CD4-positive, alpha-beta T cell treated with Interferon gamma for 1 hour (primary cell): Measurements from ENCODE around the gene KIAA1328.
"Not testable (repeated sequence)": the region's sequence is repeated elsewhere in the genome, so short reads cannot be mapped to it uniquely, and the experiment has no call there.

ENCODE experiments used
- DNase-seq: peaks from one replicate; pipeline ENCODE4 v3.0.0-alpha.2; 2020

KIAA1328 gene

GRCh38 chr18:36828157-36828629 is 734 bp upstream of the KIAA1328 start:
- no peak for DNase-seq

DNA sequence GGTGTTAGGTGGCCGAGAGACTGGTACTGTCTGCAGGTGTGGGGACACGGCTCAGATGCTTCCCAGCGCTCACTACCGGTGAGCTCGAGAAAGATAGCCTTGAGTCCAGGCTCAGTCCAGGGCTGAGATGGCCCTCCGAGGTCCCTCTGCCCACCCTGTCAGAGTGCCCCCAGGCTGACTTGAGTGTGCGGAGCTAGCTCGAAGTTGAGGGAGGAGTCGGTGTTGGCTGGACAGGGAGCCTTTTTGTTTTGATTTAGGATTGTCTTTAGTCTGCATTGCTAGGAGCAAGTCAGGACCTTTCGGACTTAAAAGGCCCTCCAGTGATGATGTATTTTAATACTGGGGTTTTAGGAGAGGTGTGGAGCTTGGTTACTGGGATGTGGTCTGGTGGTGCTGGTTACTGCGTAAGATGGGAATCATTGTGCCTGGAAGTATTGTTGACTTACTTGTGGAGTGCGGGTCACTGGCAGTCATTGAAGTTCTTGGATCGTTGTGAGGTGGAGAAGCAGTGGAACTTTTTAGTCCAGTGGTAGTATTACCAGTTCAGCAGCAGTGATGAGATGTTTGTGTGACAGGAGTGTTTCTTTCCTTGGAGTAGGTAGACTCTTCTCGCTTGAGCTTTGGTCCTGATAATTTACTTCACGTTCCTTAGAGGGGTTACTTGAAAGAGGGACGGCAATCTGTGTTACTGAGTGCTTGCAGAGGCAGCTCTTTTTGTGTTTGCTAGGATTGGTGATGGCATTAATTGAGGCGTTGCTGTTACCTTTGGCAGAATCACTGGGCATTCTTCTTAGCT is 633 bp downstream of the KIAA1328 start:
- no peak for DNase-seq

DNA sequence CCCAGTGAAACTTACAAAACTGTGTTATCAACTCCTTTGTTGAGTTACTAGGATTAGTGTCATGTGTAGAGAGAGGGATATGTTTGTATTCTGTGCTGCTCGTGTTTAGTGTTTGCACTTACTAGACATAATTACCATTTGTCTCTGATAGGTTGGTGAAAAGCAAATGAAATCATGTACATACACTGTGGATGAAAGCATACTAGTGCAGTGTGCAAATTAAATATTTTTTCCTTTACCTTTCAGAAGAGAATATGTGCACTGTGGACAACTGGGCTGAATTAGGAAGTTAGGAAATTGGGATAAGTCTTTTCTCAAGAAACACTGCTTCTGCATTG is 1.2 kb downstream of the KIAA1328 start:
- DNase-seq: no peak

- no peak for DNase-seq
Observed at GRCh38 chr18:36831139-36831538, 2.2 kb downstream of the KIAA1328 start.

GRCh38 chr18:36833120-36833519 is 4.2 kb downstream of the KIAA1328 start:
- DNase-seq: no peak

DNA sequence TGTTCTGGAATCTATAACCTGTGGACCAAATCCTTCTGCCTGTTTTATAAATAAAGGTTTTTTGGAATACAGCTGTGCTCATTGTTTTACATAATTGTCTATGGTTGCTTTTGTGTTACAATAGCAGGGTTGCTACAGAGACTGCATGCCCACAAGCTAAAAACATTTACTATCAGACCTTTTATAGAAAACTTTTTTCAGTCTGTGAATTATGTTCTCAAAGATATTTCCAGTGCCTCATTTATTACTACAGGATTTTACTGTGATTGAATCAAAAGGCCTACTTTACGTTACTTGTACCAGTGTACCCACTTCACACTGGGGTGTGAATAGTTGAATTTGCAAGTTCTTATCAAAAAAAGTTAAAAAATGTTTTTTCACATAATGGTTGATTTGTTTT is 7.0 kb downstream of the KIAA1328 start:
- DNase-seq: no peak

GRCh38 chr18:36839835-36840234 is 10.9 kb downstream of the KIAA1328 start:
- no peak for DNase-seq

- no peak for DNase-seq
Observed at GRCh38 chr18:36843199-36843598, 14.3 kb downstream of the KIAA1328 start.

DNA sequence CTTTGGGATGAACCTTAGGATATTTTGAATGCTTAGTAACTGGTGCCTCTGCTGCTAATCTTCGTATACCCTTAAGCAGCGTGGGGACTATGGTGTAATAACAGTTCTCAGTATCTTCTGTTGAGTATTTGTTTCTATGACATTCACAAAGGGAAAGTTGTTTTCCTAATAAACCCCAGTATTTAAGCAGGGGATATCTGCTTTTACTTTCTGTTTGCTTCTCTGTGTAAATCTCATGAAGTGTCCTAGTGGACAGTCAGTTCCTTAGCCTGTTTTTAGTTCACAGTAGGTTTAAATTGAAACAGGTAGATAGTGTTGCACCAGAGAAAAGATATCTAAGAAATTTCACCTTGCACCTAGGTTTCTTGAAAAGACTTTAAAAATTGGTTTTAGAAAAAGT is 14.9 kb downstream of the KIAA1328 start:
- DNase-seq: no peak

DNA sequence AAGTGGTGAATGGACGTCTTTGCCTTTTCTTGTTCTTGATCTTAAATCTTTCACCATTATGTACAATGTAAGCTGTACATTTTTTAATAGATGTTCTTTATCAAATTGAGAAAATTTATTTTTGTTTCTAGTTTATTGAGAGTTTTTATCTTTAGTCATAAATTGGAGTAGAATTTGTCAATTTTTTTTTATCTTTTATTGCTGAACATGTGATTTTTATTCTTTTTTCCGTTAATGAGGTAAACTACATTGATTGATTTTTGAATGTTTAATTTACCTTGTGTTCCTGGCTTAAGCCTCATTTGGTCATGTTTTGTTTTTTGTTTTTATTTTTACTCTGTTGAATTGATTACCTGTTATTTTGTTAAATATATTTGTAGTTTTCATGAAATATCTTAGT is 19.7 kb downstream of the KIAA1328 start:
- DNase-seq: no peak

GRCh38 chr18:36849288-36850006 is 20.5 kb downstream of the KIAA1328 start:
- no peak for DNase-seq

- DNase-seq: no peak
Observed at GRCh38 chr18:36850527-36851201, 21.7 kb downstream of the KIAA1328 start.

GRCh38 chr18:36851202-36851590 is 22.3 kb downstream of the KIAA1328 start:
- DNase-seq: no peak

- no peak for DNase-seq
Observed at GRCh38 chr18:36856815-36857214, 27.9 kb downstream of the KIAA1328 start.

DNA sequence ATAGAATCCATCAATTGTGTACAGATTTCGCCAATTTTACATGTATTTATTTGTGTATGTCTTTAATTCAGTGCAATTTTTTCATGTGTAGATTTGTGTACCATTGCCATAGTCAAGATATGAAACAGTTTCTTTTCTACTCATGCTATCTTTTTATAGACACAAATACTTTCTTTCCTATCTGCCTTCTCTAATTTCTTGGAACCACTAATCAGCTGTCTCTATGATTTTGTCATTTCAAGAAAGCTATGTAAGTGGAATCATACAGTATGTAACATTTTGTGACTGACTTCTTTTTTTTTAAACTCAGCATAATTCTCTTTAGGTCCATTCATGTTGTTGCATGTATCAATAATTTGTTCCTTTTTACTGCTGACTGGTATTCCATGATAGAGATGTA is 33.3 kb downstream of the KIAA1328 start:
- DNase-seq: no peak

DNA sequence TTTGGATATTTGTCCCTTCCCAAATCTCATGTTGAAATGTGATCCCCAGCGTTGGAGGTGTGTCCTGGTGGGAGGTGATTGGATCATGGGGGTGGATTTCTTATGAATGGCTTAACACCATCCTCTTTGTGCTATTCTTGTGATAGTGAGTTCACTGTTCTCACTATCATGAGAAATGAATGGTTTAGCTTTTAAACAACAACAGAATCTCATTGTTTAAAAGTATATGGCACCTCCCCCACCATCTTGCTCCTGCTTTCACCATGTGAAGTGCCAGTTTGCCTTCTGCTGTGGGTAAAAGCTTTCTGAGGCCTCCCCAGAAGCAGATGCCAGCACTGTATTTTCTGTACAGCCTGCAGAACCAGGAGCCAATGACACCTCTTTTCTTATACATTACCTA is 38.1 kb downstream of the KIAA1328 start:
- no peak for DNase-seq

DNA sequence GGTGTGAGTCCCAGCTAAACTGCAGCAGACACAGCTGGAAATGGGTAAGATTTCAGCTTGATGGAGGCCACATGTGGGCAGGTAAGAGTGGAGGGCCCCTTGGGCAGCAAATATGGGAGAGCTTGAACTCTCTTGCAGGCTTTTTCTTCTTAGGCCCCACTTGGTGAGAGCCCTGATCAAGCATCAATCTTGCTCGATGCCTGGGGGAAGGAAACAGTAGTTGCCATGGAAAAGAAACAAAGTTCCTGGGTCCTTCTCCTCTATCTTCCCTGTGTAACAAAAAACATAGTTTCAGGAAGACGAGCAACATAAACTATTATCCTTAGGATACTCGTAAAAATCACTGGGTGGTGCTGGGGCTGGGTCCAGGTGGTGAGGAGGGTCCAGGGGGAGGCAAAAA is 42.9 kb downstream of the KIAA1328 start:
- DNase-seq: no peak

DNA sequence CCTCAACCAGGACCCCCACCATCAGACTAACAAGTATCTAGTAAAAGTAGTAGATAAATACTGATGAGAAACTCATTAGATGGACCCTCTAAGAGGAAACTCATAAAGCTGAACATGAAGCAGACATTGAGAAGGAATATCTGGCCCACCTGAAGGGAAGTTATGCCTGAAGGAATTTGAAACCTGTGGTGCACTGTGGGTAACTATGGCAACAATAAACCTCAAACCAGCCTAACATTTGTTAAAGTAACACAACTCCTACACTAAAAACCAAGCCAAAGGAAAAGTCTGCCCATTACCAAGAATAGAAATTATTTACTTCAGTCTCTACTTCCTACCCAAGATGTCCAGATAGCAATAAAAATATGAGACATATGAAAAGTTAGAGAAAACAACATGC is 43.4 kb downstream of the KIAA1328 start:
- no peak for DNase-seq

DNA sequence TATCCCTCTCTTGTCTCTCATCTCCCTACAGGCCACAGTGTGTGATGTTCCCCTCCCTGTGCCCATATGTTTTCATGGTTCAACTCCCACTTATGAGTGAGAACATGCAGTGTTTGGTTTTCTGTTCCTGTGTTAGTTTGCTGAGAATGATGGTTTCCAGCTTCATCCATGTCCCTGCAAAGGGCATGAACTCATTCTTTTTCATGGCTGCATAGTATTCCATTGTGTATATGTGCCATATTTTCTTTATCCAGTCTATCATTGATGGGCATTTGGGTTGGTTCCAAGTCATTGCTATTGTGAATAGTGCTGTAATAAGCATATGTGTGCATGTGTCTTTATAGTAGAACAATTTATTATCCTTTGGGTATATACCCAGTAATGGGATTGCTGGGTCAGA is 44.9 kb downstream of the KIAA1328 start:
- not testable (repeated sequence) for DNase-seq

DNA sequence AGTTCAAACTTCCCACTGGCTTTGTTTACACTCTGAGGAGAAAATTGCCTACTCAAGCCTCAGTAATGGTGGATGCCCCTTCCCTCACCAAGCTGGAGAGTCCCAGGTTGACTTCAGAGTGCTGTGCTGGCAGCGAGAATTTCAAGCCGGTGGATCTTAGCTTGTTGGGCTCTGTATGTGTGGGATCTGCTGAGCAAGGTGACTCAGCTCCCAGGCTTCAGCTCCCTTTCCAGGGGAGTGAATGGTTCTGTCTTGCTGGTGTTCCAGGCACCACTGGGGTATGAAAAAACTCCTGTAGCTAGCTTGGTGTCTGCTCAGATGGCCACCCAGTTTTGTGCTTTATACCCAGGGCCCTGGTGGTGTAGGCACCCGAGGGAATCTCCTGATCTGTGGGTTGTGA is 50.9 kb downstream of the KIAA1328 start:
- DNase-seq: not testable (repeated sequence)

DNA sequence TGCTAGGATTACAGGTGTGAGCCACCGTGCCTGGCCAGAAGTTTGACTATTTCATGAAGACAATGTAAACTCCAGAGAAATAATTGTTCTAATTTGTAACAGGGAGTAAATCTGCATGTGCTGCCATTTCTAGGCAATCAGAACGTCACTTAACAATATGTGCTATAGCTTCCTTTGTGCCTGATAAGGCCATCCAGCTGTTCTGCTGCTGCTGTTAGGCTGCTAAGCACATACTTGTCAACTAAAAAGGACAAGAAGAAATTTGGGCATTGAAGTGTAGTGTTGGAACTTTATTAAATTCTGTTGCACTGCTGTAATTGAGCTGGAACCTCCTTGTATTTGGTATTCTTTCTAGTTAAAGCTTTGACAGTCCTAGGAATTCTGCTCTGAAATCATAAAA is 57.1 kb downstream of the KIAA1328 start:
- DNase-seq: no peak

- DNase-seq: no peak
Observed at GRCh38 chr18:36887114-36887513, 58.2 kb downstream of the KIAA1328 start.

GRCh38 chr18:36887864-36888263 is 58.9 kb downstream of the KIAA1328 start:
- no peak for DNase-seq

DNA sequence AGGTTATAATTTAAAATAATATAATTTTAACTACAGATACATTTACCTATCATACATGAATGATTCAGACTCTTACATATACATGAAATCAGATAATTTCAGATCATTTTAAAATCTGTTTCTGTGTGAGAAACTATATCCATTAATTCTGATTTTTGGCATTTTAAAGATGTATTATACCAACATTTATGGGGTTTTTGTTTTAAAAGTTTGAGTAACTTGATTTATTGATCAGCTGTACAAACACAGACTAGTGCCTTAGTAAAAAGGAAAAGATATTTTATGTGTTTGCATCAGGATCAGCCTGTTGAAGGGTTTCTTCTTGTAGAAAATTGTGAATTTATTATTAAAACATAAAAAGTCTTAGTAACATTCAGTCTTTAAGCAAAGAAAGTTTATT is 59.9 kb downstream of the KIAA1328 start:
- no peak for DNase-seq
